GM12873 (cell line): ENCODE results near the gene FABP1.

Experiments
- TF ChIP-seq, protein P1 (sequence below): IDR thresholded peaks from 2 replicates; pipeline ENCODE4 v1.5.1; 2012; ENCODE audit warnings: low read depth, mild to moderate bottlenecking, moderate library complexity, low read length, control low read depth; ENCODE audit not compliant: insufficient read depth; ENCODE audit errors: missing control alignments

Gene FABP1

DNA sequence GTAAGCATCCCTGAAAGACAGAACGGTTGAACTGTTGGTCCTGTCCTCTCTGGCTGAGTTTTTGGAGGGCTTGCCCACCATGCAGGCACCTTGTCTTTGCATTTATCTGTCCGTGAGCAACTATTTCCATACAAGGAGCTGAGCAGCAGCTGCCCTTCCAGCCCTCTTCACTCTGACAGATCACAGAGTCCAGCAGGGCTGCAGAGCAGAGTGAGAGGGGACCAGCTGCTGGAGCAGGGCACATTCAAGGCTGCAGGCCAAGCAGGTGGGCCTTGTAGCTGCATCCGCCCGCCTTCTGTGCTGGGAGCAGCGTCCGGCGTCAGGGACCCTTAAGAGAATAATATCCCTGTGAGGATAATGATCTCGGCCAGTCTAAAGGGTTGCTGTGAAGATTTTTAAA is 50.8 kb downstream of the FABP1 start:
- TF ChIP-seq, protein P1, sequence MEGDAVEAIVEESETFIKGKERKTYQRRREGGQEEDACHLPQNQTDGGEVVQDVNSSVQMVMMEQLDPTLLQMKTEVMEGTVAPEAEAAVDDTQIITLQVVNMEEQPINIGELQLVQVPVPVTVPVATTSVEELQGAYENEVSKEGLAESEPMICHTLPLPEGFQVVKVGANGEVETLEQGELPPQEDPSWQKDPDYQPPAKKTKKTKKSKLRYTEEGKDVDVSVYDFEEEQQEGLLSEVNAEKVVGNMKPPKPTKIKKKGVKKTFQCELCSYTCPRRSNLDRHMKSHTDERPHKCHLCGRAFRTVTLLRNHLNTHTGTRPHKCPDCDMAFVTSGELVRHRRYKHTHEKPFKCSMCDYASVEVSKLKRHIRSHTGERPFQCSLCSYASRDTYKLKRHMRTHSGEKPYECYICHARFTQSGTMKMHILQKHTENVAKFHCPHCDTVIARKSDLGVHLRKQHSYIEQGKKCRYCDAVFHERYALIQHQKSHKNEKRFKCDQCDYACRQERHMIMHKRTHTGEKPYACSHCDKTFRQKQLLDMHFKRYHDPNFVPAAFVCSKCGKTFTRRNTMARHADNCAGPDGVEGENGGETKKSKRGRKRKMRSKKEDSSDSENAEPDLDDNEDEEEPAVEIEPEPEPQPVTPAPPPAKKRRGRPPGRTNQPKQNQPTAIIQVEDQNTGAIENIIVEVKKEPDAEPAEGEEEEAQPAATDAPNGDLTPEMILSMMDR, result no peak

DNA sequence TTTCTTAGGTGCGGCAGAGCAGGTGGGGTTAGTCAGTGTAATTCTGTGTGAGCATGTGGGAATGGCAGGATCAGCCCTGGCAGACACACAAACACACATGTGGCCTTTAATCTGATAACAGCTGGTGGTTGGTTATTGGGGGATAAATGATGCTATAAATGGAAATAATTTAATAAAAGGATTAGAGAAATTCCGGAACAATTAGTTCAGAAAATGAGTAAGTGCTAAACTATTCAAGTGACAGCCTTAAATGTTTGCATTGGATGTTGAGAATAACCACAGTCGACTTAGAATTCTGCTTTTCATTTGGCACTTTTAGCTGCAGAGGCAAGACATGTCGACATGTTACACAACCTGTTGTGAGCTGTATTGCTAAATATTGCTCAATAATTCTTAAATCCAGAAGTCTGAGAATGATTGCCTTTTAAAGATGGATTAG is 53.0 kb downstream of the FABP1 start:
- TF ChIP-seq, protein P1, result no peak

DNA sequence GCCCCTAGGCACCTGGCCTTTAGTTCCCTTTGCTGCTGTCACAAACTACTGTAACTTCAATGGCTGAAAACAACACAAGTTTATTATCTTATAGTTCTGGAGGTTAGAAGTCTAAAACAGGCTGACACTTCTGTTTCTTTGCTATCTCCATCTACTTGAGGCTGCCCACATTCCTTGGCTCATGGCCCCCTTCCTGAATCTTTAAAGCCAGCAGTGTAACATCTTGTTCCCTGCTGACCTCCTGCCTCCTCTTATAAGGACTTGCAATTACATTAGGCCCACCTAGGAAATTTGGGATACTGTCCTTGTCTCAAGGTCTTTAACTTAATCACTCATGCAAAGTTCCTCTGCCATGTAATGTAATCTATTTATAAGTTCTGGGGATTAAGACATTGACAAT is 53.7 kb downstream of the FABP1 start:
- TF ChIP-seq, protein P1, result no peak
